ENCODE data around the gene SPDYE6.
"Not testable (repeated sequence)": the region's sequence is repeated elsewhere in the genome, so short reads cannot be mapped to it uniquely, and the experiment has no call there.

DNA sequence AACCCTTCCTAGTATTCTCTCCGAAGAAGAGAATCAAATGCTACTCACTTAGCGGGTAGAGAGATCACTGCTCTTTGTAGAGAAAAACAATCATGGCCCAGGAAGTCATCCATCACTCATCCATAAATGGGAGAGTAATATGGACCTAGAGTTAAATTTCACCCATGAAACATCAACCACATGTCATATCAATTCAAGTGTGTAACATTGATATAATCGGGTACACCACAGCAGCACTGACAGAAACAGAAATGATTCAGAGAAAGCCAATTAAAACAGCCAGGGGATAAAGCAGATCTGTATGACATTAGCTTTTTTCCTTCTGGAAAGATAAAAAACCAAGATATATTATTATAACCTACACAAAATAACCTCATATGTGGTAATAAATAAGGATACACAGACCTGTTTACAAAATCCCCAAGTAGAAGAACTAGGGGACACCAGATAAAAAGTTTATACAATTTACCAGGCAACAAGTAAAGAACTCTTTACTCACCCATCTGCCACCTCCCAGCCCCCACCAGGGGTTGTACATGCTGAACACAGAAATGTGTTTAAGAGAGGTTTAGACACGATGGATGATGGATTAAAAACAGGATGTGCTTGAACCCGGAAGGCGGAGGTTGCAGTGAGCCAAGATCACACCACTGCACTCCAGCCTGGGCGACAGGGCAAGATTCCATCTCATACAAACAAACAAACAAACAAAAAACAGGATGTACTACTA lies 25.6 kb upstream of the SPDYE6 start:
- TF ChIP-seq SIN3A (IDR thresholded peaks at IDR 0.05; ENCODE audit: low read depth); POLR2A (IDR thresholded peaks at IDR 0.05; ENCODE audit: borderline replicate concordance, extremely low read depth, insufficient read depth, insufficient read length); EZH2 (IDR thresholded peaks at IDR 0.05); TCF7L2 (IDR thresholded peaks at IDR 0.05; ENCODE audit: borderline replicate concordance, extremely low read depth, insufficient read depth, insufficient read length); ZNF274 (IDR thresholded peaks at IDR 0.05; ENCODE audit: low read depth, low read length); JUND (IDR thresholded peaks at IDR 0.05); SRF (IDR thresholded peaks at IDR 0.05; ENCODE audit: low read depth); RAD21 (IDR thresholded peaks at IDR 0.05; ENCODE audit: low read depth): not testable (repeated sequence)
- TF ChIP-seq, protein P1, sequence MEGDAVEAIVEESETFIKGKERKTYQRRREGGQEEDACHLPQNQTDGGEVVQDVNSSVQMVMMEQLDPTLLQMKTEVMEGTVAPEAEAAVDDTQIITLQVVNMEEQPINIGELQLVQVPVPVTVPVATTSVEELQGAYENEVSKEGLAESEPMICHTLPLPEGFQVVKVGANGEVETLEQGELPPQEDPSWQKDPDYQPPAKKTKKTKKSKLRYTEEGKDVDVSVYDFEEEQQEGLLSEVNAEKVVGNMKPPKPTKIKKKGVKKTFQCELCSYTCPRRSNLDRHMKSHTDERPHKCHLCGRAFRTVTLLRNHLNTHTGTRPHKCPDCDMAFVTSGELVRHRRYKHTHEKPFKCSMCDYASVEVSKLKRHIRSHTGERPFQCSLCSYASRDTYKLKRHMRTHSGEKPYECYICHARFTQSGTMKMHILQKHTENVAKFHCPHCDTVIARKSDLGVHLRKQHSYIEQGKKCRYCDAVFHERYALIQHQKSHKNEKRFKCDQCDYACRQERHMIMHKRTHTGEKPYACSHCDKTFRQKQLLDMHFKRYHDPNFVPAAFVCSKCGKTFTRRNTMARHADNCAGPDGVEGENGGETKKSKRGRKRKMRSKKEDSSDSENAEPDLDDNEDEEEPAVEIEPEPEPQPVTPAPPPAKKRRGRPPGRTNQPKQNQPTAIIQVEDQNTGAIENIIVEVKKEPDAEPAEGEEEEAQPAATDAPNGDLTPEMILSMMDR (IDR thresholded peaks at IDR 0.05 in 2 of 3, conservative IDR thresholded peaks at IDR 0.05 in 1 of 3; ENCODE audit: borderline replicate concordance in 1 of 3, insufficient read depth in 1 of 3, low read depth in 2 of 3, low read length in 2 of 3) = not testable (repeated sequence)
- TF ChIP-seq, protein P2, sequence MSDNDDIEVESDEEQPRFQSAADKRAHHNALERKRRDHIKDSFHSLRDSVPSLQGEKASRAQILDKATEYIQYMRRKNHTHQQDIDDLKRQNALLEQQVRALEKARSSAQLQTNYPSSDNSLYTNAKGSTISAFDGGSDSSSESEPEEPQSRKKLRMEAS (IDR thresholded peaks at IDR 0.05) = not testable (repeated sequence)
- TF ChIP-seq, protein P3, sequence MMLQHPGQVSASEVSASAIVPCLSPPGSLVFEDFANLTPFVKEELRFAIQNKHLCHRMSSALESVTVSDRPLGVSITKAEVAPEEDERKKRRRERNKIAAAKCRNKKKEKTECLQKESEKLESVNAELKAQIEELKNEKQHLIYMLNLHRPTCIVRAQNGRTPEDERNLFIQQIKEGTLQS (IDR thresholded peaks at IDR 0.05) = not testable (repeated sequence)
- TF ChIP-seq, protein P4, sequence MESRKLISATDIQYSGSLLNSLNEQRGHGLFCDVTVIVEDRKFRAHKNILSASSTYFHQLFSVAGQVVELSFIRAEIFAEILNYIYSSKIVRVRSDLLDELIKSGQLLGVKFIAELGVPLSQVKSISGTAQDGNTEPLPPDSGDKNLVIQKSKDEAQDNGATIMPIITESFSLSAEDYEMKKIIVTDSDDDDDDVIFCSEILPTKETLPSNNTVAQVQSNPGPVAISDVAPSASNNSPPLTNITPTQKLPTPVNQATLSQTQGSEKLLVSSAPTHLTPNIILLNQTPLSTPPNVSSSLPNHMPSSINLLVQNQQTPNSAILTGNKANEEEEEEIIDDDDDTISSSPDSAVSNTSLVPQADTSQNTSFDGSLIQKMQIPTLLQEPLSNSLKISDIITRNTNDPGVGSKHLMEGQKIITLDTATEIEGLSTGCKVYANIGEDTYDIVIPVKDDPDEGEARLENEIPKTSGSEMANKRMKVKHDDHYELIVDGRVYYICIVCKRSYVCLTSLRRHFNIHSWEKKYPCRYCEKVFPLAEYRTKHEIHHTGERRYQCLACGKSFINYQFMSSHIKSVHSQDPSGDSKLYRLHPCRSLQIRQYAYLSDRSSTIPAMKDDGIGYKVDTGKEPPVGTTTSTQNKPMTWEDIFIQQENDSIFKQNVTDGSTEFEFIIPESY (IDR thresholded peaks at IDR 0.05; ENCODE audit: extremely low read depth, insufficient replicate concordance, low read length) = not testable (repeated sequence)
- TF ChIP-seq, protein P5, sequence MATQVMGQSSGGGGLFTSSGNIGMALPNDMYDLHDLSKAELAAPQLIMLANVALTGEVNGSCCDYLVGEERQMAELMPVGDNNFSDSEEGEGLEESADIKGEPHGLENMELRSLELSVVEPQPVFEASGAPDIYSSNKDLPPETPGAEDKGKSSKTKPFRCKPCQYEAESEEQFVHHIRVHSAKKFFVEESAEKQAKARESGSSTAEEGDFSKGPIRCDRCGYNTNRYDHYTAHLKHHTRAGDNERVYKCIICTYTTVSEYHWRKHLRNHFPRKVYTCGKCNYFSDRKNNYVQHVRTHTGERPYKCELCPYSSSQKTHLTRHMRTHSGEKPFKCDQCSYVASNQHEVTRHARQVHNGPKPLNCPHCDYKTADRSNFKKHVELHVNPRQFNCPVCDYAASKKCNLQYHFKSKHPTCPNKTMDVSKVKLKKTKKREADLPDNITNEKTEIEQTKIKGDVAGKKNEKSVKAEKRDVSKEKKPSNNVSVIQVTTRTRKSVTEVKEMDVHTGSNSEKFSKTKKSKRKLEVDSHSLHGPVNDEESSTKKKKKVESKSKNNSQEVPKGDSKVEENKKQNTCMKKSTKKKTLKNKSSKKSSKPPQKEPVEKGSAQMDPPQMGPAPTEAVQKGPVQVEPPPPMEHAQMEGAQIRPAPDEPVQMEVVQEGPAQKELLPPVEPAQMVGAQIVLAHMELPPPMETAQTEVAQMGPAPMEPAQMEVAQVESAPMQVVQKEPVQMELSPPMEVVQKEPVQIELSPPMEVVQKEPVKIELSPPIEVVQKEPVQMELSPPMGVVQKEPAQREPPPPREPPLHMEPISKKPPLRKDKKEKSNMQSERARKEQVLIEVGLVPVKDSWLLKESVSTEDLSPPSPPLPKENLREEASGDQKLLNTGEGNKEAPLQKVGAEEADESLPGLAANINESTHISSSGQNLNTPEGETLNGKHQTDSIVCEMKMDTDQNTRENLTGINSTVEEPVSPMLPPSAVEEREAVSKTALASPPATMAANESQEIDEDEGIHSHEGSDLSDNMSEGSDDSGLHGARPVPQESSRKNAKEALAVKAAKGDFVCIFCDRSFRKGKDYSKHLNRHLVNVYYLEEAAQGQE (IDR thresholded peaks at IDR 0.05; ENCODE audit: low read depth) = not testable (repeated sequence)
